Sigmoid colon (tissue), 7 donors: Measurements from ENCODE around the gene BMPR1A. TPM values are rescaled to one million over a fixed set of nuclear protein-coding genes. Genes with fewer than 3 reads are reported as not detected.

ENCODE experiments used
- DNase-seq: peaks from one replicate; pipeline ENCODE4 v3.0.0-alpha.2; 2019
- H3K27ac ChIP-seq, 4 donors: fragments of 200-600 bp; sonication (generic); one replicate each; pipeline ENCODE4 v1.5.1; 2016 to 2019; ENCODE audit warnings: mild to moderate bottlenecking in 1 of 4
- H3K27me3 ChIP-seq, 3 donors: fragments of 200-600 bp; sonication (generic); one replicate each; pipeline ENCODE4 v1.5.1; 2019; ENCODE audit warnings: mild to moderate bottlenecking in 1 of 3
- H3K36me3 ChIP-seq, 4 donors: fragments of 200-600 bp; sonication (generic); one replicate each; pipeline ENCODE4 v1.5.1; 2016 to 2019
- H3K4me1 ChIP-seq, 4 donors: fragments of 200-600 bp; sonication (generic); one replicate each; pipeline ENCODE4 v1.5.1; 2017 to 2019
- H3K4me3 ChIP-seq, 4 donors: fragments of 200-600 bp; sonication (generic); one replicate each; pipeline ENCODE4 v1.5.1; 2017 to 2019; ENCODE audit warnings: mild to moderate bottlenecking in 2 of 4, moderate library complexity in 1 of 4
- H3K9me3 ChIP-seq, 4 donors: fragments of 200-600 bp in 3 of 4; sonication (generic) in 3 of 4; one replicate each; pipeline versions ENCODE4 v1.5.1 to v1.6.1; 2013 to 2019
- CTCF ChIP-seq, 4 experiments: fragments of 450-650 bp in 3 of 4; fragments of 200-600 bp in 1 of 4; IDR thresholded peaks; one replicate each; pipeline ENCODE4 v1.5.1; 2016 to 2019; ENCODE audit warnings: antibody characterized with exemption in 4 of 4, mild to moderate bottlenecking in 3 of 4, moderate library complexity in 2 of 4
- EP300 ChIP-seq, 4 donors: sonication (generic); formaldehyde crosslinking; IDR thresholded peaks; one replicate each; pipeline ENCODE4 v1.6.1; 2017; ENCODE audit warnings: antibody characterized with exemption in 4 of 4
- POLR2A ChIP-seq, 2 donors: fragments of 450-650 bp; IDR thresholded peaks; one replicate each; pipeline ENCODE4 v1.6.1; 2016; ENCODE audit warnings: antibody characterized with exemption in 2 of 2, mild to moderate bottlenecking in 2 of 2, moderate library complexity in 2 of 2
- POLR2AphosphoS5 ChIP-seq, 4 donors: sonication (generic); formaldehyde crosslinking; IDR thresholded peaks; one replicate each; pipeline ENCODE4 v1.6.1; 2017; ENCODE audit warnings: antibody characterized with exemption in 4 of 4
- WGBS, 2 donors: extraction: QIAGEN DNeasy Blood & Tissue Kit; methylation state at CpG; one replicate each; pipeline ENCODE4 v1.1.7; 2013; 5-methylcytosine and 5-hydroxymethylcytosine counted together
- intact Hi-C: fragments of 100-400 bp; cut with DNase I; formaldehyde crosslinking; loops from one replicate; pipeline ENCODE4 v1.15.1; 2023
- polyA plus RNA-seq, 3 donors: library from polyadenylated mRNA; stranded (reverse); fragments of 200-250 nt; gene quantifications; one replicate each; pipeline ENCODE4 v1.2.3, GENCODE V29; 2013
- total RNA-seq, 4 donors: library from RNA; depleted of rRNA; stranded (reverse); fragments of >200 nt; gene quantifications; one replicate each; pipeline ENCODE4 v1.1.0, GENCODE V29; 2016
- donor health status: healthy with polysubstance abuse.
- donor health status: Bipolar disorder and iron deficiency.
- donor health status: healthy.

Gene BMPR1A
- total and polyA plus RNA-seq, 7 donors, result 5.5 to 145 (median 84.2) TPM

- H3K27ac ChIP-seq, result peak overlapping the region; percentile 94 to 98 (median 96)
- H3K27me3 ChIP-seq, result no peaks in the 10 kb centered on the region
- no peaks in the 10 kb centered on the region for H3K36me3 ChIP-seq
- H3K9me3 ChIP-seq, result no peaks in the 10 kb centered on the region
- H3K4me3 ChIP-seq, result no peak overlapping the region
- H3K4me1 ChIP-seq, result peaks cover 0 to 57% (median 53%) of the 10 kb centered on the region in 4 donors
- intact Hi-C loops, result no loop called here
- peak; percentile 61 for DNase-seq
- TF ChIP-seq POLR2A (IDR thresholded peaks at IDR 0.05) (no peak), CTCF (IDR thresholded peaks at IDR 0.05) (no peak), EP300 (IDR thresholded peaks at IDR 0.05) (no peak), POLR2AphosphoS5 (IDR thresholded peaks at IDR 0.05) (no peak)
- 74 to 88% methylated on average over 7 of the region's 7 CpGs for WGBS, 2 donors
Measured at GRCh38 chr10:86967481-86967941, 211.1 kb downstream of the BMPR1A start.

GRCh38 chr10:86968271-86968993 lies 212.0 kb downstream of the BMPR1A start, which contains the start of gene ADIRF:
Gene ADIRF, plus strand, starts transcription at chr10:86968482. Its CDS starts 63 bp downstream, at chr10:86968545.
- H3K4me1 ChIP-seq, result peaks cover 0 to 57% (median 53%) of the 10 kb centered on the region in 4 donors
- WGBS, 2 donors, result 3 to 13% methylated on average over 59 of the region's 59 CpGs
- intact Hi-C loops, result no loop called here
- no peaks in the 10 kb centered on the region for H3K36me3 ChIP-seq
- no peak for TF ChIP-seq EP300 (IDR thresholded peaks at IDR 0.05)
- TF ChIP-seq POLR2AphosphoS5 (IDR thresholded peaks at IDR 0.05), result peak in 3 of 4 donors; percentile 27 to 79 (median 77)
- TF ChIP-seq POLR2A (IDR thresholded peaks at IDR 0.05), result peak in 1 of 2 donors; percentile 19
- H3K9me3 ChIP-seq, result no peaks in the 10 kb centered on the region
- H3K27me3 ChIP-seq, result no peaks in the 10 kb centered on the region
- peak within 1 kb of the TSS; percentile 62 to 75 (median 70) for H3K4me3 ChIP-seq
- peak; percentile 80 for DNase-seq
- H3K27ac ChIP-seq, result peak within 1 kb of the TSS; percentile 94 to 98 (median 96)

DNA sequence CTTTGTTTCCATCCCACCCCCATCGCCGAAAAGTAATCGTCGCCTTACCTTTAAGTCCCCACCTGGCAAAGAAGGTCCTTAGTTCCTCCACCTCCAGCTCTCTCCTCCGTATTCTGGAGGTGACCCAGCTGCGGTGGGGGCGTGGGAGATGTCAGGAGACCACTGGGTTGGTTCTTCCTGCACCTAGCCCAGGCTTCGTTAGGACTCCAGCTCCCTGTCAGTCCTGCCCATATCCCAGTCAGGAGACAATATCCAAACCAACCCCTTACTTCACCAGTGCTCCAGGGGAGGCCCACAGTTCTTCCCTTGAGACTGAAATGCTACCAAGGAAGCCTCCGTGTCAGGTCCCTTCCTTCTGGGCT lies 212.6 kb downstream of the BMPR1A start:
- peak; percentile 68 for DNase-seq
- Histone ChIP-seq H3K36me3 (no peaks in the 10 kb centered on the region), H3K4me1 (peaks cover 0 to 57% (median 53%) of the 10 kb centered on the region in 4 donors), H3K27ac (peak overlapping the region; percentile 94 to 98 (median 96)), H3K27me3 (no peaks in the 10 kb centered on the region), H3K9me3 (no peaks in the 10 kb centered on the region), H3K4me3 (peak overlapping the region; percentile 62 to 75 (median 70))
- intact Hi-C loops, result no loop called here
- TF ChIP-seq EP300 (IDR thresholded peaks at IDR 0.05) (no peak), CTCF (IDR thresholded peaks at IDR 0.05) (no peak), POLR2AphosphoS5 (IDR thresholded peaks at IDR 0.05) (no peak), POLR2A (IDR thresholded peaks at IDR 0.05) (no peak)
- WGBS, 2 donors, result 19 to 54% methylated on average over 9 of the region's 9 CpGs

DNA sequence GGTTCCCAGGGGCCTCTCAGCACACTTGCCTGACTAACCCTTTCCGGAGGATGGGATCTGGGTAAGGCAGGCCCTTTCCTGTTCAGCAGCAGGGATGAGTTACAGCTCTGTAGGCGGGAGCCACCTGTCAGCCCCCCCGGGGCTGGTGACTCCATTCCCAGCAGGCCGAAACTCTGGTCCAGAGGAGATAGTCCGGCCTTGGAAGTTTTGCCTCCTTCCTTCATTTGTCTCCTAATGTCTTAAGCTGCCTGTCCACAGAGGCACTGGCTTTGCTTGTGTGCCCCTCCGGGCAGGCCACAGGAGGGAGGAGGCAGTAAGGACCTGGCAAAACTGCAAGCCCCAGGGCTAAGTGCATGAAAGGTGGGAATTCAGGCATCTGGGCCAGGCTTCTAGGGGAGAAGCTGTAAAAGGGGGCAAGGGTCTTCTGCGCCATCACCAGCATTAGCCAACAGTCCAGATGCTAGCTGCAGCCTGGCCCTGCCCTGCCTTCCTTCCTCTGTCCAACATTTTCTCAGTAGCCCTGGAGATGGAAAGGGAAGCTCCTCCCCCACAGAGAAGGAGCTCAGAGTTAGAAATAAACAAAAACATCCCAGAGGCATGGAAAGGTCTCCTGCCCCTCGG lies 213.1 kb downstream of the BMPR1A start:
- TF ChIP-seq POLR2A (IDR thresholded peaks at IDR 0.05) (no peak), CTCF (IDR thresholded peaks at IDR 0.05) (no peak), POLR2AphosphoS5 (IDR thresholded peaks at IDR 0.05) (no peak), EP300 (IDR thresholded peaks at IDR 0.05) (no peak)

More for the DNA sequence above, 213.1 kb downstream of the BMPR1A start:
- Histone ChIP-seq H3K4me3 (peak overlapping the region; percentile 62 to 75 (median 70)), H3K36me3 (no peaks in the 10 kb centered on the region), H3K4me1 (peaks cover 0 to 57% (median 53%) of the 10 kb centered on the region in 4 donors), H3K27ac (peak overlapping the region; percentile 94 to 98 (median 96)), H3K27me3 (no peaks in the 10 kb centered on the region), H3K9me3 (no peaks in the 10 kb centered on the region)
- intact Hi-C loops, result loop anchor here (10.0 kb wide), 1 partner anchor 565 kb away; no protein-coding TSS in a partner anchor
- DNase-seq, result peak; percentile 73
- WGBS, 2 donors, result 76 to 78% methylated on average over 8 of the region's 8 CpGs
